ENCODE results near the gene CCDC73.
"Not testable (repeated sequence)": the region's sequence is repeated elsewhere in the genome, so short reads cannot be mapped to it uniquely, and the experiment has no call there.

The CCDC73 gene

GRCh38 chr11:32796425-32796824 lies 2.0 kb upstream of the CCDC73 start:
- DNase-seq (ENCODE audit: low read depth) = no peak

- peak; percentile 51 for DNase-seq (ENCODE audit: low read depth)
These were observed 1.4 kb downstream of the CCDC73 start for GRCh38 chr11:32792948-32793475.

- no peak for DNase-seq (ENCODE audit: low read depth)
These were observed 2.1 kb downstream of the CCDC73 start for GRCh38 chr11:32792111-32792947.

GRCh38 chr11:32790916-32791315 lies 3.5 kb downstream of the CCDC73 start:
- DNase-seq (ENCODE audit: low read depth) = no peak

GRCh38 chr11:32786811-32787210 lies 7.7 kb downstream of the CCDC73 start:
- DNase-seq (ENCODE audit: low read depth) = no peak

GRCh38 chr11:32785262-32785661 lies 9.2 kb downstream of the CCDC73 start:
- DNase-seq (ENCODE audit: low read depth) = no peak

GRCh38 chr11:32781721-32782120 lies 12.7 kb downstream of the CCDC73 start:
- DNase-seq (ENCODE audit: low read depth) = no peak

- DNase-seq (ENCODE audit: low read depth) = not testable (repeated sequence)
These were observed 13.6 kb downstream of the CCDC73 start for GRCh38 chr11:32780839-32781238.

GRCh38 chr11:32779136-32779535 lies 15.3 kb downstream of the CCDC73 start:
- DNase-seq (ENCODE audit: low read depth) = no peak

GRCh38 chr11:32775908-32776307 lies 18.6 kb downstream of the CCDC73 start:
- DNase-seq (ENCODE audit: low read depth) = no peak

GRCh38 chr11:32774081-32774480 lies 20.4 kb downstream of the CCDC73 start:
- no peak for DNase-seq (ENCODE audit: low read depth)

- DNase-seq (ENCODE audit: low read depth) = no peak
These were observed 21.7 kb downstream of the CCDC73 start for GRCh38 chr11:32772731-32773130.

- DNase-seq (ENCODE audit: low read depth) = not testable (repeated sequence)
These were observed 32.7 kb downstream of the CCDC73 start for GRCh38 chr11:32761774-32762173.

- DNase-seq (ENCODE audit: low read depth) = no peak
These were observed 36.2 kb downstream of the CCDC73 start for GRCh38 chr11:32758291-32758690.

- not testable (repeated sequence) for DNase-seq (ENCODE audit: low read depth)
These were observed 41.3 kb downstream of the CCDC73 start for GRCh38 chr11:32753181-32753580.

- DNase-seq (ENCODE audit: low read depth) = no peak
These were observed 42.5 kb downstream of the CCDC73 start for GRCh38 chr11:32752001-32752400.

- no peak for DNase-seq (ENCODE audit: low read depth)
These were observed 43.1 kb downstream of the CCDC73 start for GRCh38 chr11:32751381-32751780.

- DNase-seq (ENCODE audit: low read depth) = no peak
These were observed 64.5 kb downstream of the CCDC73 start for GRCh38 chr11:32729976-32730375.

- no peak for DNase-seq (ENCODE audit: low read depth)
These were observed 71.1 kb downstream of the CCDC73 start for GRCh38 chr11:32723332-32723731.

- DNase-seq (ENCODE audit: low read depth) = no peak
These were observed 72.2 kb downstream of the CCDC73 start for GRCh38 chr11:32722255-32722654.

- no peak for DNase-seq (ENCODE audit: low read depth)
These were observed 81.0 kb downstream of the CCDC73 start for GRCh38 chr11:32713496-32713895.

GRCh38 chr11:32708978-32709377 lies 85.5 kb downstream of the CCDC73 start:
- not testable (repeated sequence) for DNase-seq (ENCODE audit: low read depth)

- DNase-seq (ENCODE audit: low read depth) = no peak
These were observed 87.3 kb downstream of the CCDC73 start for GRCh38 chr11:32706985-32707741.
